Measurements from ENCODE around the gene DLL3. TPM values are rescaled to one million over a fixed set of nuclear protein-coding genes. Genes with fewer than 3 reads are reported as not detected.

The DLL3 gene
- total and polyA plus RNA-seq, 2 experiments from 2014 or later, result 9.8 to 15.6 TPM

- no peaks in the 10 kb centered on the region for H3K9me2 ChIP-seq (ENCODE audit: insufficient read depth)
These were observed 33.7 kb downstream of the DLL3 start, which contains the start of gene EID2B for GRCh38 chr19:39532233-39533002. Gene EID2B (minus strand): TSS chr19:39532852. CDS start chr19:39532802, 50 bp downstream.

More at GRCh38 chr19:39532233-39533002, 33.7 kb downstream of the DLL3 start, which contains the start of gene EID2B:
- Histone ChIP-seq H3K27me3 (ENCODE audit: insufficient read depth) (no peaks in the 10 kb centered on the region), H3K4me2 (peak within 1 kb of the TSS; percentile 98), H2AFZ (peak within 1 kb of the TSS; percentile 89), H3K79me2 (replicated peaks; ENCODE audit: insufficient read depth) (peaks cover 16% of the 10 kb centered on the region; the same call in 1 of the 2 replicates), H3F3A (replicated peaks; ENCODE audit: low read depth) (no peaks in the 10 kb centered on the region), H3K36me3 (ENCODE audit: insufficient read depth) (no peaks in the 10 kb centered on the region), H4K20me1 (replicated peaks; ENCODE audit: insufficient read depth) (peaks cover 15% of the 10 kb centered on the region; the same call in 1 of the 2 replicates), H3K4me1 (ENCODE audit: insufficient read depth) (0 out of 2 replicates have a peak, but pooled peaks cover 3% of the 10 kb centered on the region), H3K4me3 (peak within 1 kb of the TSS; percentile 94), H3K27ac (ENCODE audit: low read depth) (no peak within 1 kb of the TSS)
- Mint-ChIP-seq H3K4me1 (no peaks in the 10 kb centered on the region; the same call in 1 of the 3 replicates), H3K36me3 (ENCODE audit: low read depth) (no peaks in the 10 kb centered on the region), H3K4me3 (peak within 1 kb of the TSS; percentile 93), H3K9me3 (no peaks in the 10 kb centered on the region), H3K27me3 (ENCODE audit: insufficient read depth, low read depth, poor library complexity) (peaks cover 11% of the 10 kb centered on the region), H3K27ac (peak within 1 kb of the TSS; percentile 67; the same call in 1 of the 2 replicates)
- DNase-seq (ENCODE audit: low spot score) (peak; percentile 97), ATAC-seq (peak; percentile 95)
- TF ChIP-seq ZNF462 (CRISPR knock-in tag; IDR thresholded peaks at IDR 0.05), result no peak
- no peak for TF ChIP-seq REST (IDR thresholded peaks at IDR 0.05; ENCODE audit: unreplicated experiment)
- TF ChIP-seq JUNB (IDR thresholded peaks at IDR 0.05; ENCODE audit: unreplicated experiment), result no peak
- TF ChIP-seq EZH2phosphoT487 (IDR thresholded peaks at IDR 0.05; ENCODE audit: unreplicated experiment), result no peak
- TF ChIP-seq CREB1 (CRISPR knock-in tag; IDR thresholded peaks at IDR 0.05; ENCODE audit: low read depth), result peak; percentile 54
- TF ChIP-seq POLR2AphosphoS5 (IDR thresholded peaks at IDR 0.05; ENCODE audit: low read depth), result peak; percentile 94
- no peak for TF ChIP-seq EZH2 (IDR thresholded peaks at IDR 0.05; ENCODE audit: low read depth, unreplicated experiment)
- TF ChIP-seq STAT1 (IDR thresholded peaks at IDR 0.05; ENCODE audit: unreplicated experiment), result no peak
- peak; percentile 76 to 100 for TF ChIP-seq CTCF (conservative IDR thresholded peaks at IDR 0.05; ENCODE audit: low read depth in 2 of 2)
- 0 out of 2 replicates have a peak, but pooled peaks have one; percentile 40 for TF ChIP-seq ETS1 (IDR thresholded peaks at IDR 0.05)
- TF ChIP-seq ZNF331 (CRISPR knock-in tag; IDR thresholded peaks at IDR 0.05; ENCODE audit: low read depth), result no peak
